HL-60 (cell line): ENCODE data around the gene TNS2.
A peak's percentile ranks its signal among the peaks of the same experiment; 100 is the strongest.

Experiments used
- CTCF ChIP-seq: IDR thresholded peaks from one replicate; pipeline ENCODE4 v1.5.1; 2011; ENCODE audit warnings: low read length, control low read depth, inconsistent platforms; ENCODE audit not compliant: insufficient read depth
- GABPA ChIP-seq: IDR thresholded peaks from 2 replicates; pipeline ENCODE4 v1.6.1; 2012; ENCODE audit warnings: low read depth
- POLR2AphosphoS5 ChIP-seq: IDR thresholded peaks from 2 replicates; pipeline ENCODE4 v1.6.1; 2012; ENCODE audit warnings: low read depth
- REST ChIP-seq: IDR thresholded peaks from 2 replicates; pipeline ENCODE4 v1.6.1; 2012; ENCODE audit warnings: low read depth; ENCODE audit not compliant: insufficient replicate concordance
- SPI1 ChIP-seq: IDR thresholded peaks from 2 replicates; pipeline ENCODE4 v1.6.1; 2012; ENCODE audit warnings: low read depth, mild to moderate bottlenecking, borderline replicate concordance

DNA sequence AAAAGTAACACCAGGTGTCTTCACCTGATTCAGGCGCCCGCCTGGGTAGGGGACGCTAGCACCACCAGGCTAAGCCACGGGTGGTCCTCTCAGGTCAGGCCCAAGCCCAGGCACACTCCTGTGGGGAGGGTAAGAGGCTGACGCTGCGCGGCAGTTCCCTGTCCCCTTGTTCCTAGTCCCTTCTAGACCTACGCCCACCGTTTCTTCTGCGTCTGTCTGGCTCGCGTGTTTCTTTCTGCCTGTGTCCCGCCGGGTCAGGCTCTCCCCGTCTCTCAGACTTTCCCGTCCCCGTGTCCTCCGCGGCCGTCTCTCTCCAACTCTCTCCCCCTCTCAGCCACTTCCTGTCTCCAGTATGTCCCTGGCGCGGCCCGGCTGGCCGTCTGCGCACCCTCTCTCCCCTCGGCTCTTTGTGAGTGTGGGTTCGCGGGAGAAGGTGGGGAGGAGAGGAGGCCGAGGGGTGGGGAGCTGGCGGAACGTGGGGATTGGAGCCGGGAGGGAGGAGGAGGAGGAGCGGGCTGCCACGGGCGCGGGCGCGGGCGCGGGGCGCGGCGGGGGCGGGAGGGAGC, 3.1 kb upstream of the TNS2 start:
- TF ChIP-seq CTCF (no peak), REST (no peak), POLR2AphosphoS5 (no peak), GABPA (no peak), SPI1 (peak; percentile 56; the same call in 1 of the 2 replicates)
